Superior temporal gyrus (tissue), 1 donor: ENCODE results near the gene SLC35F6.

Source experiments
- DNase-seq: peaks from one replicate; pipeline ENCODE4 v3.0.0-alpha.2; 2016; ENCODE audit errors: extremely low spot score

The SLC35F6 gene

GRCh38 chr2:26820932-26821331, 56.8 kb downstream of the SLC35F6 start:
- DNase-seq: no peak

GRCh38 chr2:26822877-26823276, 58.8 kb downstream of the SLC35F6 start:
- DNase-seq: no peak
